B cell (primary cell): ENCODE data around the gene PGAM2. TPM values are rescaled to one million over a fixed set of nuclear protein-coding genes. Genes with fewer than 3 reads are reported as not detected.
A peak's percentile ranks its signal among the peaks of the same experiment; 100 is the strongest.

Experiments
- ATAC-seq: fragments of 200-7000 bp; cut with Tn5 transposase; one replicate; pipeline ENCODE4 v1.10.0; 2021; ENCODE audit warnings: low read depth, mild to moderate bottlenecking, moderate number of reproducible peaks, moderate library complexity
- CTCF ChIA-PET: fragments of 350-600 bp; sonication (Branson Sonifier 250); formaldehyde crosslinking; loops from one replicate; lab custom pipeline; 2021; ENCODE audit warnings: antibody characterized with exemption, inconsistent platforms; lab: Charles Lee
- POLR2A ChIA-PET: fragments of 350-600 bp; sonication (Branson Sonifier 250); formaldehyde crosslinking; loops from one replicate; lab custom pipeline; 2021; ENCODE audit warnings: antibody characterized with exemption; lab: Charles Lee
- DNase-seq: peaks from one replicate; pipeline ENCODE4 v3.0.0; 2013
- H2AFZ ChIP-seq: 2 replicates; pipeline ENCODE4 v1.6.1; 2012; ENCODE audit warnings: mild to moderate bottlenecking, low read depth, low read length; ENCODE audit not compliant: insufficient read depth, poor library complexity, severe bottlenecking
- H3K27ac ChIP-seq, 2 donors: 1 replicate in 1 of 2; 2 replicates in 1 of 2; pipeline ENCODE4 v1.5.1; 2012 to 2013; ENCODE audit warnings: low read length in 2 of 2, mild to moderate bottlenecking in 2 of 2, moderate library complexity in 1 of 2
- H3K27me3 ChIP-seq, 4 experiments: fragments of 200-600 bp in 1 of 4; sonication (generic) in 1 of 4; replicated peaks in 1 of 4; 1 replicate in 2 of 4; 2 replicates in 2 of 4; pipeline versions ENCODE4 v1.6.1 to v1.7.0; 2013 to 2016; ENCODE audit warnings: low read length in 3 of 4, mild to moderate bottlenecking in 2 of 4, mixed read lengths in 1 of 4, moderate library complexity in 1 of 4; ENCODE audit not compliant: insufficient read depth in 4 of 4, control insufficient read depth in 3 of 4; ENCODE audit errors: control extremely low read depth in 1 of 4
- H3K36me3 ChIP-seq, 2 experiments: replicated peaks in 1 of 2; 1 replicate in 1 of 2; 2 replicates in 1 of 2; pipeline versions ENCODE4 v1.6.1 to v1.7.1; 2013; ENCODE audit warnings: low read length in 1 of 2; ENCODE audit not compliant: insufficient read depth in 2 of 2, control insufficient read depth in 1 of 2; ENCODE audit errors: control extremely low read depth in 1 of 2, extremely low read depth in 1 of 2
- H3K4me1 ChIP-seq, 2 donors: fragments of 200-600 bp in 1 of 2; sonication (generic) in 1 of 2; 1 replicate in 1 of 2; 2 replicates in 1 of 2; pipeline versions ENCODE4 v1.5.1 to v1.6.1; 2013 to 2017; ENCODE audit warnings: low read length in 2 of 2; ENCODE audit not compliant: control insufficient read depth in 2 of 2, insufficient read depth in 2 of 2
- H3K4me2 ChIP-seq: replicated peaks from 2 replicates; pipeline ENCODE3; 2012; ENCODE audit warnings: mild to moderate bottlenecking, low read depth, low read length; ENCODE audit not compliant: poor library complexity, severe bottlenecking
- H3K4me3 ChIP-seq, 5 experiments: fragments of 200-600 bp in 1 of 5; sonication (generic) in 1 of 5; 1 replicate in 3 of 5; 2 replicates in 2 of 5; pipeline versions ENCODE4 v1.5.1 to v1.7.0; 2011 to 2016; ENCODE audit warnings: low read length in 4 of 5, mild to moderate bottlenecking in 4 of 5, low read depth in 2 of 5, control low read depth in 1 of 5, moderate library complexity in 1 of 5; ENCODE audit not compliant: insufficient read depth in 1 of 5; ENCODE audit errors: control extremely low read depth in 1 of 5, extremely low read depth in 1 of 5
- H3K79me2 ChIP-seq: fragments of 200-600 bp; sonication (generic); one replicate; pipeline ENCODE4 v1.6.0; 2016; ENCODE audit warnings: low read length; ENCODE audit not compliant: control insufficient read depth, insufficient read depth
- H3K9ac ChIP-seq: fragments of 200-600 bp; sonication (generic); 2 replicates; pipeline ENCODE4 v1.6.1; 2017; ENCODE audit warnings: mild to moderate bottlenecking, low read length, moderate library complexity
- H3K9me3 ChIP-seq, 3 donors: one replicate each; pipeline versions ENCODE4 v1.6.1 to v1.7.1; 2013; ENCODE audit warnings: low read length in 2 of 3; ENCODE audit not compliant: control insufficient read depth in 2 of 3, insufficient read depth in 1 of 3; ENCODE audit errors: control extremely low read depth in 1 of 3
- H4K20me1 ChIP-seq: 2 replicates; pipeline ENCODE4 v1.6.0; 2012; ENCODE audit warnings: mild to moderate bottlenecking, low read length; ENCODE audit not compliant: insufficient read depth, control insufficient read depth, poor library complexity, severe bottlenecking
- H3K27ac Mint-ChIP-seq: one replicate; pipeline ENCODE4 v1.8.0; 2021; ENCODE audit warnings: mixed read lengths
- H3K27me3 Mint-ChIP-seq: one replicate; pipeline ENCODE4 v1.8.0; 2021; ENCODE audit warnings: mixed read lengths
- H3K4me1 Mint-ChIP-seq: one replicate; pipeline ENCODE4 v1.8.0; 2021; ENCODE audit warnings: mixed read lengths
- H3K4me3 Mint-ChIP-seq: one replicate; pipeline ENCODE4 v1.8.0; 2021; ENCODE audit warnings: mixed read lengths
- H3K9me3 Mint-ChIP-seq: one replicate; pipeline ENCODE4 v1.8.0; 2022; ENCODE audit warnings: mixed read lengths; ENCODE audit not compliant: insufficient read depth
- EZH2 ChIP-seq: IDR thresholded peaks from 2 replicates; pipeline ENCODE4 v1.6.1; 2012; ENCODE audit warnings: borderline replicate concordance, low read depth, mild to moderate bottlenecking, moderate library complexity, low read length; ENCODE audit not compliant: insufficient read depth, poor library complexity, severe bottlenecking
- WGBS: methylation state at CpG from one replicate; pipeline ENCODE4 v1.1.5; 2013; ENCODE audit warnings: missing lambda C conversion rate; ENCODE audit not compliant: insufficient coverage; 5-methylcytosine and 5-hydroxymethylcytosine counted together
- intact Hi-C: fragments of 100-400 bp; cut with micrococcal nuclease; formaldehyde crosslinking; loops from one replicate; pipeline ENCODE4 v1.10.0; 2022
- polyA plus RNA-seq: library from polyadenylated mRNA; depleted of rRNA; stranded (reverse); fragments of >200 nt; gene quantifications from 2 replicates; pipeline ENCODE4 v1.2.3, GENCODE V29; 2012
- total RNA-seq, 2 donors: library from RNA; stranded (reverse); fragments of 120-200 nt in 1 of 2; gene quantifications; 1 replicate in 1 of 2; 2 replicates in 1 of 2; pipeline versions ENCODE4 v1.2.3 to v1.2.4, GENCODE V29; 2013 to 2022
- TF ChIP-seq, protein P1 (sequence below): fragments of 200-600 bp; IDR thresholded peaks from one replicate; pipeline ENCODE4 v1.8.0; 2022; ENCODE audit warnings: antibody characterized with exemption, mild to moderate bottlenecking

The PGAM2 gene
- total and polyA plus RNA-seq, 2 donors (not counting 1 experiment from before 2014, with no cell fraction given) = 0.69 to 3.2 TPM

DNA sequence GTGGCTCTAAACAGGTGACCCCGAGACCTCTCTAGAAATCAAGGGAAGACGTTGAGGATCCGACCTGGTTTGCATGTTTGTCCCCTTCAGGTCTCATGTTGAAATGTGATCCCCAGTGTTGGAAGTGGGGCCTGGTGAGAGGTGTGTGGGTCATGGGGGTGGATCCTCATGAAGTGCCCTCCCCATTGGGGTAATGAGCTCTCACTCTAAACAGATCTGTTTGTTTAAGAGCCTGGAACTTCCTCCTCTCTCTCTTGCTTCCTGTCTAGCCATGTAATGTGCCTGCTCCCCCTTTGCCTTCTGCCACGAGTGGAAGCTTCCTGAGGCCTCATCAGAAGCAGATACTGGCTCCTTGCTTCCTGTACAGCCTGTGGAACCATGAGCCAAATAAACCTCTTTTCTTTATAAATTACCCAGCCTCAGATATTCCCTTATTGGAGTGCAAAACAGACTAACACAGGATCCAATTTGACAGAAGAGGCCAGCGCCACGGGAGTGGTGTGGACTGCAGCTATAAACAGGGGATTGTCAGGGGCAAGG lies 27.8 kb upstream of the PGAM2 start:
- H3K9ac ChIP-seq = no peak overlapping the region
- no peaks in the 10 kb centered on the region for H4K20me1 ChIP-seq
- no peak for ATAC-seq
- H3K4me2 ChIP-seq = no peak overlapping the region
- H3K4me1 Mint-ChIP-seq = peaks cover 50% of the 10 kb centered on the region
- WGBS = 82% methylated on average over 6 of the region's 6 CpGs
- no peak overlapping the region for H3K4me3 Mint-ChIP-seq
- TF ChIP-seq, protein P1, sequence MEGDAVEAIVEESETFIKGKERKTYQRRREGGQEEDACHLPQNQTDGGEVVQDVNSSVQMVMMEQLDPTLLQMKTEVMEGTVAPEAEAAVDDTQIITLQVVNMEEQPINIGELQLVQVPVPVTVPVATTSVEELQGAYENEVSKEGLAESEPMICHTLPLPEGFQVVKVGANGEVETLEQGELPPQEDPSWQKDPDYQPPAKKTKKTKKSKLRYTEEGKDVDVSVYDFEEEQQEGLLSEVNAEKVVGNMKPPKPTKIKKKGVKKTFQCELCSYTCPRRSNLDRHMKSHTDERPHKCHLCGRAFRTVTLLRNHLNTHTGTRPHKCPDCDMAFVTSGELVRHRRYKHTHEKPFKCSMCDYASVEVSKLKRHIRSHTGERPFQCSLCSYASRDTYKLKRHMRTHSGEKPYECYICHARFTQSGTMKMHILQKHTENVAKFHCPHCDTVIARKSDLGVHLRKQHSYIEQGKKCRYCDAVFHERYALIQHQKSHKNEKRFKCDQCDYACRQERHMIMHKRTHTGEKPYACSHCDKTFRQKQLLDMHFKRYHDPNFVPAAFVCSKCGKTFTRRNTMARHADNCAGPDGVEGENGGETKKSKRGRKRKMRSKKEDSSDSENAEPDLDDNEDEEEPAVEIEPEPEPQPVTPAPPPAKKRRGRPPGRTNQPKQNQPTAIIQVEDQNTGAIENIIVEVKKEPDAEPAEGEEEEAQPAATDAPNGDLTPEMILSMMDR = no peak
- H3K27ac ChIP-seq = no peak overlapping the region
- H3K27me3 ChIP-seq = no peaks in the 10 kb centered on the region
- H3K4me3 ChIP-seq = no peak overlapping the region
- peaks cover 19 to 46% of the 10 kb centered on the region in 2 donors for H3K4me1 ChIP-seq
- DNase-seq = no peak
- intact Hi-C loops = no loop called here
- H2AFZ ChIP-seq = no peak overlapping the region
- peak overlapping the region; percentile 74 for H3K27ac Mint-ChIP-seq
- no peaks in the 10 kb centered on the region for H3K79me2 ChIP-seq
- H3K36me3 ChIP-seq = no peaks in the 10 kb centered on the region
- no peaks in the 10 kb centered on the region for H3K9me3 ChIP-seq
- no peaks in the 10 kb centered on the region for H3K9me3 Mint-ChIP-seq
- no peaks in the 10 kb centered on the region for H3K27me3 Mint-ChIP-seq
- ChIA-PET POLR2A (no interaction called here), CTCF (no interaction called here)

DNA sequence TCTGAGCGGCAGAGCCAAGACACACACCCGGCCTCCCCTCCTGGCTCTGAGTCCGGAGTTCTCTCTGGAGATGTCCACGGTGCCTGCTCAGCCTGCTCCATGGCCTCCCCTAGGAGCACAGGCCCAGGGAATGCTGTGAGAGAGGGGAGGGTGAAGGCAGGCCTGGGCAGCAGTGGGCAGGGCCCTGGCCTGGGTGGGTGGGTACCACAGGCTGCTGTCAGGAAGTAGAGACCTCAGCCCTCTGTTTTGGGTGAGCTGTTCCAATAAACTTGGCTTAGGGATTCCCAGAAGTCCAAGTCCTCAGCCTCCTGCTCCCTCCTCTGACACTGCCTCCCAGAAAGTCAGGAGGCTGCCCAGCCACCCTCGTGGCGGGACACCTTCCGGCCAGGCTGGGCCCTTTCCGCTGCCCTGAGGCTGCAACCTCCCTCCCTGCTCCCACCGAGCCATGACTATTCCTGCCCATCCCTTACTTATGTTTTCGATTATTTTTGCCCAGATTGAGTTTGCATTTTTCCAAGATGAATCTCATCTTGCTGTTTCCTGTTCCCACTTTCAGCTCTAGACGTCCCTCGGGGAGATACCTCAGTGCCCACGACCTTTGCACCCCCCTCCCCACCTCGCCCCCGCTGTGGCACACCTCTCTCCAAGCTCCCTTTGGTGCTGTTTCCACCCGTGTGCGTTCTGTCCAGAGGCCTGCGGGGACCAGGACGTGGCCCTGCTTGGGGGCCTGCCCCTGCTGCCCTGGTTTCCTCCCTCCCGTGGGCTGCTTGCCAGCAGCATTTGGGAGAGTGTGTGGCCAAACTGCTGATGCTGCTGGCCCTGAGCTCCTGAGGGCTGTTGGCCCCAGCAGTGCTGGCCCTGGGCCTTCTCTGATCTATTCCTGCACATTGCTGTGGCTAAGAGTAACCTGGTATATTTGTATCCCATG lies 22.8 kb upstream of the PGAM2 start:
- H3K9me3 Mint-ChIP-seq = no peaks in the 10 kb centered on the region
- H3K4me3 Mint-ChIP-seq = no peak overlapping the region
- DNase-seq (no peak), ATAC-seq (no peak)
- no peaks in the 10 kb centered on the region for H3K9me3 ChIP-seq
- H3K9ac ChIP-seq = no peak overlapping the region
- H3K4me3 ChIP-seq = no peak overlapping the region
- no peaks in the 10 kb centered on the region for H4K20me1 ChIP-seq
- H3K4me1 ChIP-seq = no peaks in the 10 kb centered on the region
- no peak overlapping the region for H3K27ac Mint-ChIP-seq
- H3K4me2 ChIP-seq = no peak overlapping the region
- no peaks in the 10 kb centered on the region for H3K27me3 Mint-ChIP-seq
- no peak for TF ChIP-seq EZH2
- TF ChIP-seq, protein P1 = no peak
- intact Hi-C loops = no loop called here
- H3K27ac ChIP-seq = no peak overlapping the region
- POLR2A ChIA-PET = no interaction called here
- WGBS = 82% methylated on average over 18 of the region's 20 CpGs
- no peaks in the 10 kb centered on the region for H3K36me3 ChIP-seq
- no peaks in the 10 kb centered on the region for H3K79me2 ChIP-seq
- H3K27me3 ChIP-seq = no peaks in the 10 kb centered on the region
- CTCF ChIA-PET = no interaction called here
- no peak overlapping the region for H2AFZ ChIP-seq
- peaks cover 10% of the 10 kb centered on the region for H3K4me1 Mint-ChIP-seq
